IPS DF 19.7 (cell line): ENCODE measurements around the gene ATP11A.
"Not testable (repeated sequence)": the region's sequence is repeated elsewhere in the genome, so short reads cannot be mapped to it uniquely, and the experiment has no call there.

ENCODE experiments used
- DNase-seq: peaks from one replicate; pipeline ENCODE4 v3.0.0-alpha.2; 2013; ENCODE audit warnings: low read depth, low spot score

Gene ATP11A

GRCh38 chr13:112838038-112838841 is 148.4 kb downstream of the ATP11A start:
- no peak for DNase-seq

DNA sequence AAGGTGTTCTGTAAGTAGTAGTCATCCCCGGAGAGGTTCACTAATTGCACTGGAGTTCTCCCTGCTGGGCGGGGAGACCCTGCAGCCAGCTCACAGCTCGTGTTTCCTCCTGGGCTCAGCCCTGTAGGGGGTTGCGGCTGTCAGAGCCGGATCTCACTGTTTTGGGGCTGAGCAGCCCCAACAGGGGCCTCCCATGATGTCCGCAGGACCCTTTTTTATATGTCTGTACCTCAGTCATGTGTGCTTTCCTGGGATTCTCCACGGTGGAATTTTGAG is 148.9 kb downstream of the ATP11A start:
- DNase-seq = no peak

- no peak for DNase-seq
Measured at GRCh38 chr13:112839356-112840105, 149.7 kb downstream of the ATP11A start.

- no peak for DNase-seq
Measured at GRCh38 chr13:112840472-112841302, 150.8 kb downstream of the ATP11A start.

- DNase-seq = not testable (repeated sequence)
Measured at GRCh38 chr13:112841303-112842015, 151.6 kb downstream of the ATP11A start.

GRCh38 chr13:112842343-112842856 is 152.6 kb downstream of the ATP11A start:
- DNase-seq = peak; percentile 7

DNA sequence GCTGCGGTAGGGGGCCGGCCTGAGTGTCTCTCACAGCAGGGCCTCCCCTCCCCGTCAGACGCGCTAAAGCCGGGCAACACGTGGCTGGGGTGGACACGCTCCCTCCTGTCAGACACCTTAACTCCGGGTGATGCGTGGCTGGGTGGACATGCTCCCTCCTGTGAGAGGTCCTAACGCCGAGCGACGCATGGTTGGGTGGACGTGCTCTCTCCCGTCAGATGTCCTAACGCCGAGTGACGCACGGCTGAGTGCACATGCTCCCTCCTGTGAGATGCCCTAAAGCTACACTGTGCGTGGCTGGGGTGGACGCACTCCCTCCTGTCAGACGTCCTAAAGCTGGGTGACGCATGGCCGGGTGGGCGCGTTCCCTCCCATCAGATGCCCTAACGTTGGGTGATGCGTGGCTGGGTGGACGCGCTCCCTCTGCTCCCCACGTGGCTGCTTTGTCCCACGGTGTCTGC is 153.1 kb downstream of the ATP11A start:
- DNase-seq = no peak

DNA sequence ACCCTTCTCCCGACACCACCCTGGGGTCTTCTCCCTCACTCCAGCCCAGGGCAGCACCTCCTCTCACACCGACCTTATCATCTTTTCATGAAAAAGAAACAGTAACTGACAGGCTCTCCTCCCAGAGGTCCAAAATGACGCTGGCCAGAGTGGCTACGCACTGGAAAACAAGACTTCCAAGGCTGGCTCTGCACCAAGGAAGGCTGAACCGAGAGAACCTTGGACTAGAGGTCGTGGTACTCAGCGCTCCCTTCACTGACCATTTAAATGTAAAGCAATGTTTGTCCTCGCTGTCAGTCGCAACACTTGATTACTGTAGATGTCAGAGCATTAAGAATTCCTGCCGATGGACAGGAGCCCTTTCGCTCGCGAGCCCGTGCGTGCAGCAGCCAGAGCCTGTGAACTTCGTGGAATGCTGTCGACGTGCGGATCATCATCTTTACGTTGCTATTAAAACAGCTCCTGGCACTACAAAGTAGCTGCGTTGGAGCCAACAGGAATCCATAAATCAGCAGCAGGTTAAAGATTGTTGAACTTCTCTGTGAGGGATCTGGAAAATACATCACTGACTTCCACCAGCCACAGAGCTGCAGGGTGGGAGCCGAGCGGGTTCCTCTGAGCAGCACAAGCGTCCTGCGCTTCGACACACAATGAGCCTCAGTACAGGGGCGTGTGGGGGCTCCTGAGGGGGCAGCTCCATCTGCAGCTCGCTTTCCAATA is 153.7 kb downstream of the ATP11A start:
- DNase-seq = no peak

DNA sequence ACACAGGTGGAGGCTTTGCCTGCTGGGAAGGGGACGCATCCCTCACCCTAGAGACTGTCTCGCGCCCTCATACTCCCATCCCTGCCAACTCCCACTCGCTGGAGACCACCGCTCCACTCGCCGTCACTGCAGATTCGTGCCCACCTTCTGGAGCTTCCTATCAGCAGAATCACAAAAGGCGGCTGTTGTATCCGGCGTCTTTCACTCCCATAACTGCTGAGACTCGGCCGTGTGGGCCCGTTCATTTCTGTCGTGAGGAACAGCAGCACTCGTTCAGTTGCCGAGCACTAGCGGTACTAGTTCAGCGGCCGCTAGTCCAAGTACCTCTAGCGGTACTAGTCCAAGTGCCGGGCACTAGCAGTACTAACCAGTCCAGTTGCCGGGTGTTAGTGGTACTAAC is 154.6 kb downstream of the ATP11A start:
- no peak for DNase-seq

GRCh38 chr13:112844879-112845278 is 155.0 kb downstream of the ATP11A start:
- no peak for DNase-seq

GRCh38 chr13:112845511-112846144 is 155.8 kb downstream of the ATP11A start:
- DNase-seq = no peak

- DNase-seq = no peak
Measured at GRCh38 chr13:112846411-112847115, 156.7 kb downstream of the ATP11A start.

- no peak for DNase-seq
Measured at GRCh38 chr13:112849500-112849899, 159.7 kb downstream of the ATP11A start.

DNA sequence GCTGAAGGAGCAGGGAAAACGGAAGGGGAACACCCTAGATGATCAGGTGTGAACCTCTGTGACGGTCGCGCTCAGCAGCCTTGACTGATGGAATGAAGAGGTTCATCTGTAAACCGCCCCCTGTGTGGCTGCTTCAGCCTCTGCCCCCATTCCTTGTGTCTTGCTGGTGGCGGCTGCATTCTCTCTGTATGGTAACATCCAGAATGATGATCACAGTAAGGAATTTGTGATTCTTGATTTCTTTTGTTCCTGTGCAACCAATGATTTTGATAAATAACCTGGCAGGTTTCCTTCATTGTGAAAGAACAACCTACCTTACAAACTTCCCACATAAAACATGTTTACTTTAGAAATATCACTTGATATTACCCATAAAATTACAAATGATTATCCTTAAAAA is 160.4 kb downstream of the ATP11A start:
- DNase-seq = no peak

DNA sequence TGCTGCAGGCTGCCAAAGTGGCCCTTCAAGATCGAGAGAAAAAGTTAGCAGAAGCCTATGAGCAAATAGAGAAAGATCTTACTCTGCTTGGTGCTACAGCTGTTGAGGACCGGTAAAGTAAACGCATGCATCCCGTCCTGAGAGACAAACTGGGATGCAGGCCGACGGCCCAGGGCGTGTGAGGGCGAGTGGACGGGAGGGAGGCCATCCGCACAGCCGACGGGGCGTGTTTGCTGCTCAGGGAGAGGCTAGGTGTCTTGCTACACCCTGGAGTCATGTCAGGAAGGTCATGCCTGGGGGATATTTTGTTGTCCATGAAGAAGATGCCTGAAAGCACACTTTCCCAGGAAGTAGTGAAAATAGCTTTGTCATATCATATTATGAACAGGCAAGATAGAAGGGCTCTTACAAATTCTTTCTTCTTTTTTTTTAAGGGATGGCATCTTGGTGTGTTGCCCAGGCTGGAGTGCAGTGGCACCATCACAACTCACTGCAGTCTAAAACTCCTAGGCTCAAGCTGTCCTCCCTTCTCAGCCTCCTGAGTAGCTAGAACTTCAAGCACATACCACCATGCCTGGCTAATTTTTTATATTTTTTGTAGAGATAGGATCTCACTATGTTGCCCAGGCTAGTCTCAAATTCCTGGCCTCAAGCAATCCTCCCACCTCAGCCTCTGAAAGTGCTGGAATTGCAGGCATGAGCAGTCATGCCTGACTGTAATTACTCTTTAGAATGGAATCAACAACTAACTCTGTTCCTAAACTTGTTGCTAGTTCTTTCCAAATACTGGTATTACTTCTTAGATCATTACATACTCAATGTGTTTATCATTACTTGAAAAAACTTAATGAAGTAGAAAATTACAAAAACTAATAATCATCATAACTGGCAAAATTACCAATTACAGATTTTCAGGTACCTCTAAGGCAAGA is 161.5 kb downstream of the ATP11A start:
- no peak for DNase-seq

GRCh38 chr13:112852392-112852791 is 162.6 kb downstream of the ATP11A start:
- no peak for DNase-seq

- no peak for DNase-seq
Measured at GRCh38 chr13:112852808-112853207, 163.0 kb downstream of the ATP11A start.

DNA sequence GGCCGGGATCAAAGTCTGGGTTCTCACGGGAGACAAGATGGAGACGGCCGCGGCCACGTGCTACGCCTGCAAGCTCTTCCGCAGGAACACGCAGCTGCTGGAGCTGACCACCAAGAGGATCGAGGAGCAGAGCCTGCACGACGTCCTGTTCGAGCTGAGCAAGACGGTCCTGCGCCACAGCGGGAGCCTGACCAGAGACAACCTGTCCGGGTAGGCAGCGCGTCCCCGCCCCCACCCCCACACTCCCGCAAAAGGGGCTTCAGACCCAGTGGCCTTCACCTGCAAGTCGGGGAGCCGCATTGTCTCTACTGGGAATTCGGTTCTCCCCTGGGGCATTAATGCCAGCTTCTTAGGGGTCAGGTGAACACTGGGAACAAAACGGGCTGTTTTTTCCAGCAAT is 164.5 kb downstream of the ATP11A start:
- DNase-seq = no peak
